Peyer's patch (tissue), 4 donors: ENCODE results near the gene LIN37. TPM values are rescaled to one million over a fixed set of nuclear protein-coding genes. Genes with fewer than 3 reads are reported as not detected.
"Not testable (repeated sequence)": the region's sequence is repeated elsewhere in the genome, so short reads cannot be mapped to it uniquely, and the experiment has no call there.

Experiments used
- DNase-seq, 3 donors: peaks; one replicate each; pipeline ENCODE4 v3.0.0-alpha.2; 2017 to 2019
- H3K27ac ChIP-seq, 4 donors: fragments of 200-600 bp; sonication (generic); one replicate each; pipeline ENCODE4 v1.5.1; 2016 to 2019
- H3K27me3 ChIP-seq, 2 donors: fragments of 200-600 bp; sonication (generic); one replicate each; pipeline ENCODE4 v1.5.1; 2019
- H3K36me3 ChIP-seq, 3 donors: fragments of 200-600 bp; sonication (generic); one replicate each; pipeline ENCODE4 v1.5.1; 2016 to 2019
- H3K4me1 ChIP-seq, 4 donors: fragments of 200-600 bp; sonication (generic); one replicate each; pipeline ENCODE4 v1.5.1; 2016 to 2019
- H3K4me3 ChIP-seq, 4 donors: fragments of 200-600 bp; sonication (generic); 1 replicate in 3 of 4; 2 replicates in 1 of 4; pipeline ENCODE4 v1.5.1; 2016 to 2019; ENCODE audit warnings: mild to moderate bottlenecking in 1 of 4
- H3K9me3 ChIP-seq, 4 donors: fragments of 200-600 bp; sonication (generic); one replicate each; pipeline ENCODE4 v1.5.1; 2016 to 2019; ENCODE audit warnings: mild to moderate bottlenecking in 1 of 4
- POLR2A ChIP-seq, 2 donors: fragments of 450-650 bp; IDR thresholded peaks; one replicate each; pipeline ENCODE4 v1.5.1; 2017; ENCODE audit warnings: antibody characterized with exemption in 2 of 2, mild to moderate bottlenecking in 2 of 2, moderate library complexity in 2 of 2
- total RNA-seq, 4 donors: library from RNA; depleted of rRNA; stranded (reverse); fragments of >200 nt; gene quantifications; one replicate each; pipeline ENCODE4 v1.1.0, GENCODE V29; 2016
- TF ChIP-seq, protein P1 (sequence below), 6 experiments: fragments of 450-650 bp in 4 of 6; fragments of 200-600 bp in 2 of 6; sonication (generic) in 1 of 6; IDR thresholded peaks; one replicate each; pipeline ENCODE4 v1.5.1; 2017 to 2019; ENCODE audit warnings: antibody characterized with exemption in 6 of 6, mild to moderate bottlenecking in 3 of 6, moderate library complexity in 1 of 6

Gene LIN37
- total RNA-seq, 4 donors from 2014 or later: 11.6 to 30.5 (median 20.2) TPM

GRCh38 chr19:35721374-35721773 is 27.0 kb upstream of the LIN37 start:
- no peak for DNase-seq
- Histone ChIP-seq H3K4me1 (peaks cover 0 to 18% (median 4%) of the 10 kb centered on the region in 4 donors), H3K4me3 (no peak overlapping the region), H3K36me3 (peaks cover 0 to 66% (median 4%) of the 10 kb centered on the region in 3 donors), H3K9me3 (no peaks in the 10 kb centered on the region), H3K27me3 (no peaks in the 10 kb centered on the region), H3K27ac (no peak overlapping the region)
- TF ChIP-seq, protein P1, sequence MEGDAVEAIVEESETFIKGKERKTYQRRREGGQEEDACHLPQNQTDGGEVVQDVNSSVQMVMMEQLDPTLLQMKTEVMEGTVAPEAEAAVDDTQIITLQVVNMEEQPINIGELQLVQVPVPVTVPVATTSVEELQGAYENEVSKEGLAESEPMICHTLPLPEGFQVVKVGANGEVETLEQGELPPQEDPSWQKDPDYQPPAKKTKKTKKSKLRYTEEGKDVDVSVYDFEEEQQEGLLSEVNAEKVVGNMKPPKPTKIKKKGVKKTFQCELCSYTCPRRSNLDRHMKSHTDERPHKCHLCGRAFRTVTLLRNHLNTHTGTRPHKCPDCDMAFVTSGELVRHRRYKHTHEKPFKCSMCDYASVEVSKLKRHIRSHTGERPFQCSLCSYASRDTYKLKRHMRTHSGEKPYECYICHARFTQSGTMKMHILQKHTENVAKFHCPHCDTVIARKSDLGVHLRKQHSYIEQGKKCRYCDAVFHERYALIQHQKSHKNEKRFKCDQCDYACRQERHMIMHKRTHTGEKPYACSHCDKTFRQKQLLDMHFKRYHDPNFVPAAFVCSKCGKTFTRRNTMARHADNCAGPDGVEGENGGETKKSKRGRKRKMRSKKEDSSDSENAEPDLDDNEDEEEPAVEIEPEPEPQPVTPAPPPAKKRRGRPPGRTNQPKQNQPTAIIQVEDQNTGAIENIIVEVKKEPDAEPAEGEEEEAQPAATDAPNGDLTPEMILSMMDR (IDR thresholded peaks at IDR 0.05): no peak
- no peak for TF ChIP-seq POLR2A (IDR thresholded peaks at IDR 0.05)

- Histone ChIP-seq H3K27ac (no peak overlapping the region), H3K4me3 (no peak overlapping the region), H3K9me3 (no peaks in the 10 kb centered on the region), H3K4me1 (peaks cover 0 to 16% (median 4%) of the 10 kb centered on the region in 4 donors), H3K27me3 (no peaks in the 10 kb centered on the region), H3K36me3 (peaks cover 0 to 77% (median 4%) of the 10 kb centered on the region in 3 donors)
- no peak for TF ChIP-seq POLR2A (IDR thresholded peaks at IDR 0.05)
- TF ChIP-seq, protein P1 (IDR thresholded peaks at IDR 0.05): no peak
- no peak for DNase-seq
These were observed 25.9 kb upstream of the LIN37 start for GRCh38 chr19:35722461-35722860.

DNA sequence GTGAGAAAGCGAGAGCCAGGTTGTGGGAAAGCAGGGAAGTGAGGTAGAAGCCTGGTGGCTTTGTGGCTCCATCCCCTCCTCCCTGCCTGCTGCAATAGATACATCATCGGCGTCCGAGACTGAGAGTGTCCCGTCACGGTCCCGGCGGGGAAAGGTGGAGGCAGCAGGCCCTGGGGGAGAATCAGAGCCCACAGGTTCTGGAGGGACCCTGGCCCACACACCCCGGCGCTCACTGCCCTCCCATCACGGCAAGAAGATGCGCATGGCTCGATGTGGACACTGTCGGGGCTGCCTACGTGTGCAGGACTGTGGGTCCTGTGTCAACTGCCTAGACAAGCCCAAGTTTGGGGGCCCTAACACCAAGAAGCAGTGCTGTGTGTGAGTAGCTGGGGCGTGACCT is 25.5 kb upstream of the LIN37 start:
- no peak overlapping the region for H3K27ac ChIP-seq
- TF ChIP-seq POLR2A (IDR thresholded peaks at IDR 0.05): no peak
- TF ChIP-seq, protein P1 (IDR thresholded peaks at IDR 0.05): no peak
- no peaks in the 10 kb centered on the region for H3K9me3 ChIP-seq
- no peaks in the 10 kb centered on the region for H3K27me3 ChIP-seq
- DNase-seq: no peak
- H3K4me3 ChIP-seq: no peak overlapping the region
- H3K4me1 ChIP-seq: peaks cover 0 to 16% (median 4%) of the 10 kb centered on the region in 4 donors
- peaks cover 0 to 81% (median 4%) of the 10 kb centered on the region in 3 donors for H3K36me3 ChIP-seq

GRCh38 chr19:35723671-35724070 is 24.7 kb upstream of the LIN37 start:
- TF ChIP-seq POLR2A (IDR thresholded peaks at IDR 0.05): no peak
- TF ChIP-seq, protein P1 (IDR thresholded peaks at IDR 0.05): no peak

GRCh38 chr19:35724132-35724531 is 24.2 kb upstream of the LIN37 start:
- H3K36me3 ChIP-seq: peaks cover 0 to 93% (median 4%) of the 10 kb centered on the region in 3 donors
- H3K9me3 ChIP-seq, H3K4me3 ChIP-seq, DNase-seq, H3K4me1 ChIP-seq, H3K27me3 ChIP-seq, H3K27ac ChIP-seq: not testable (repeated sequence)

More at GRCh38 chr19:35723671-35724070, 24.7 kb upstream of the LIN37 start:
- no peaks in the 10 kb centered on the region for H3K9me3 ChIP-seq
- H3K36me3 ChIP-seq: peaks cover 0 to 89% (median 4%) of the 10 kb centered on the region in 3 donors
- H3K4me3 ChIP-seq: no peak overlapping the region
- H3K4me1 ChIP-seq: peaks cover 0 to 14% (median 4%) of the 10 kb centered on the region in 4 donors
- H3K27ac ChIP-seq: no peak overlapping the region
- no peak for DNase-seq
- no peaks in the 10 kb centered on the region for H3K27me3 ChIP-seq

DNA sequence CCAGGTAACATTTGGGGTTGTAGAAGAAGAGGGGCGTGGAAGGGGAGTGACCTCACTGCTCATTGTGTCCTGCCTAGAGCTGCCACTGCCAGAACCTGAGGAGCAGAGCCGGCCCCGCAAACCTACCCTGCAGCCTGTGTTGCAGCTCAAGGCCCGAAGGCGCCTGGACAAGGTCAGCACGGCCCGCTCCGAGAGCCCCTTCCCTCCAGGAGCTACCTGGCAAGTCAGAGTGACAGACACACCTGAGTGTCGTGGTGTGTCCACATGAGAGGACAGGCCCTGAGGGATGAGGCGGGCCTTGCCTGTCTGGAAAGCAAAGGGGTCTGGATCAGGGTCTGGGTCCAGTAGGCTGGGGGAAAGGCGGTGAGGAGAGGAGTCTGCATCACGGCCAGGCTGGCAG is 23.8 kb upstream of the LIN37 start:
- H3K4me1 ChIP-seq: peaks cover 0 to 5% (median 0%) of the 10 kb centered on the region in 4 donors
- H3K9me3 ChIP-seq: no peaks in the 10 kb centered on the region
- H3K27me3 ChIP-seq: no peaks in the 10 kb centered on the region
- H3K36me3 ChIP-seq: peaks cover 0 to 98% (median 4%) of the 10 kb centered on the region in 3 donors
- DNase-seq: no peak
- H3K4me3 ChIP-seq: no peak overlapping the region
- TF ChIP-seq POLR2A (IDR thresholded peaks at IDR 0.05): no peak
- TF ChIP-seq, protein P1 (IDR thresholded peaks at IDR 0.05): no peak
- H3K27ac ChIP-seq: no peak overlapping the region
